ENCODE results near the gene KRT37. TPM values are rescaled to one million over a fixed set of nuclear protein-coding genes. Genes with fewer than 3 reads are reported as not detected.
A peak's percentile ranks its signal among the peaks of the same experiment; 100 is the strongest.

KRT37 gene
- total RNA-seq, 1 experiment from 2014 or later = 3.2 TPM

- H3K4me3 ChIP-seq (ENCODE audit: low read length) = no peak overlapping the region
- peak overlapping the region; percentile 97 for H3K27ac ChIP-seq (ENCODE audit: low read length)
- CTCF ChIA-PET = interaction anchor here (1.6 kb wide), 1 partner anchor 13 kb away, joined by 6 read pairs; no protein-coding TSS in a partner anchor
- H3K9ac ChIP-seq (ENCODE audit: low read length) = peak overlapping the region; percentile 78
- ATAC-seq = peak; percentile 84
- peak; percentile 92 for DNase-seq
- H3F3A ChIP-seq (ENCODE audit: low read length, unreplicated experiment) = peaks cover 3% of the 10 kb centered on the region
- H3K36me3 ChIP-seq (ENCODE audit: low read depth, low read length) = no peaks in the 10 kb centered on the region
- POLR2A ChIA-PET (ENCODE audit: unreplicated experiment) = interaction anchor here (0.6 to 0.7 kb wide), 2 partner anchors 117 to 257 kb away, joined by 4 to 8 read pairs; no protein-coding TSS in a partner anchor
- H3K9me2 ChIP-seq (replicated peaks; ENCODE audit: low read length) = no peaks in the 10 kb centered on the region
- intact Hi-C loops (cut with micrococcal nuclease) = loop anchor here (5.0 to 10.0 kb wide), 3 partner anchors 121 to 497 kb away; partner anchors contain the start of gene KRT19
- TSS peak; percentile 94 for BruUV-seq (replicated peaks)
- H3K9me3 ChIP-seq (ENCODE audit: low read length) = no peaks in the 10 kb centered on the region
- H3K27me3 ChIP-seq (ENCODE audit: low read length) = no peaks in the 10 kb centered on the region
- peak overlapping the region; percentile 68 for H3K4me2 ChIP-seq (ENCODE audit: low read length)
- no peak overlapping the region for H2AFZ ChIP-seq (ENCODE audit: low read length)
- H3K79me2 ChIP-seq (ENCODE audit: low read length) = no peaks in the 10 kb centered on the region
- H3K4me1 ChIP-seq (ENCODE audit: insufficient read depth, low read length) = peaks cover 42% of the 10 kb centered on the region
- no peak for TF ChIP-seq EZH2 (IDR thresholded peaks at IDR 0.05; ENCODE audit: low read length, unreplicated experiment)
- no peak for TF ChIP-seq EZH2phosphoT487 (IDR thresholded peaks at IDR 0.05; ENCODE audit: borderline replicate concordance, low read length)
- no peak for TF ChIP-seq CTCF (conservative IDR thresholded peaks at IDR 0.05; ENCODE audit: low read depth, low read length)
- H4K20me1 ChIP-seq (ENCODE audit: low read length) = no peaks in the 10 kb centered on the region
These were observed 20.2 kb downstream of the KRT37 start for GRCh38 chr17:41404024-41404671.

- H3K27me3 ChIP-seq (ENCODE audit: low read length) = no peaks in the 10 kb centered on the region
- ATAC-seq (peak; percentile 5; the same call in 1 of the 2 replicates), DNase-seq (no peak)
- peak overlapping the region; percentile 50 for H3K9ac ChIP-seq (ENCODE audit: low read length)
- no peak overlapping the region for H2AFZ ChIP-seq (ENCODE audit: low read length)
- peak overlapping the region; percentile 97 for H3K27ac ChIP-seq (ENCODE audit: low read length)
- no TSS peak for BruUV-seq (replicated peaks)
- H3K4me1 ChIP-seq (ENCODE audit: insufficient read depth, low read length) = peaks cover 42% of the 10 kb centered on the region
- ChIA-PET POLR2A (ENCODE audit: unreplicated experiment) (interaction anchor here (0.5 to 0.6 kb wide), 3 partner anchors 71 to 258 kb away, joined by 3 to 5 read pairs (median 4); no protein-coding TSS in a partner anchor), CTCF (interaction anchor here (1.6 kb wide), 1 partner anchor 14 kb away, joined by 6 read pairs; no protein-coding TSS in a partner anchor)
- H3K36me3 ChIP-seq (ENCODE audit: low read depth, low read length) = no peaks in the 10 kb centered on the region
- 0 out of 2 replicates have a peak overlapping the region, but pooled peaks have one; percentile 11 for H3K4me2 ChIP-seq (ENCODE audit: low read length)
- intact Hi-C loops (cut with micrococcal nuclease) = loop anchor here (5.0 to 10.0 kb wide), 3 partner anchors 121 to 496 kb away; partner anchors contain the start of gene KRT19
- no peaks in the 10 kb centered on the region for H3K9me3 ChIP-seq (ENCODE audit: low read length)
- H4K20me1 ChIP-seq (ENCODE audit: low read length) = no peaks in the 10 kb centered on the region
- peaks cover 3% of the 10 kb centered on the region for H3F3A ChIP-seq (ENCODE audit: low read length, unreplicated experiment)
- TF ChIP-seq CTCF (conservative IDR thresholded peaks at IDR 0.05; ENCODE audit: low read depth, low read length) (no peak), EZH2phosphoT487 (IDR thresholded peaks at IDR 0.05; ENCODE audit: borderline replicate concordance, low read length) (no peak), EZH2 (IDR thresholded peaks at IDR 0.05; ENCODE audit: low read length, unreplicated experiment) (no peak)
- H3K79me2 ChIP-seq (ENCODE audit: low read length) = no peaks in the 10 kb centered on the region
- H3K4me3 ChIP-seq (ENCODE audit: low read length) = no peak overlapping the region
- no peaks in the 10 kb centered on the region for H3K9me2 ChIP-seq (replicated peaks; ENCODE audit: low read length)
These were observed 20.9 kb downstream of the KRT37 start for GRCh38 chr17:41403404-41404023.

Measured in PC-3 (cell line).